Measurements from ENCODE around the gene KEL. TPM values are rescaled to one million over a fixed set of nuclear protein-coding genes. Genes with fewer than 3 reads are reported as not detected.

Gene KEL
- total RNA-seq, 1 donor from 2014 or later = not detected

DNA sequence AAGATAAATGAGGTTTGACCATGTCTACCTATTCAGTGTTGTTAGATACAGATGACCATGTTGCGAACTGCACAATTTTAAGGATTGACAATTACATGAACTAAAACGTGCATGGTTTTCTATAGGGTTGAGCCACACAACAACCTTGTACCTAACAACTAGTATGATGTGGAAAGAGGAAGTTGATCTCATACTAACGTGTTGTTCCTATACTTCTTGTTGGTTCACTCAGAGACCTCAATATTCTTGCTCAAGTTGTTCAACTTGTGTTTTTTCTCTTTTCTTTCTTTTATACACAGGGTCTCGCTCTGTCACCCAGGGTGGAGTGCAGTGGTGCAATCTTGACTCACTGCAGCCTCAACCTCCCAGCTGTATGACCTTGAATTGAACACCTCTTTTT lies 6.1 kb upstream of the KEL start:
- intact Hi-C loops (cut with DNase I) = no loop called here
- no peaks in the 10 kb centered on the region for H3K4me1 ChIP-seq
- H3K27ac ChIP-seq = no peak overlapping the region
- TF ChIP-seq, protein P1, sequence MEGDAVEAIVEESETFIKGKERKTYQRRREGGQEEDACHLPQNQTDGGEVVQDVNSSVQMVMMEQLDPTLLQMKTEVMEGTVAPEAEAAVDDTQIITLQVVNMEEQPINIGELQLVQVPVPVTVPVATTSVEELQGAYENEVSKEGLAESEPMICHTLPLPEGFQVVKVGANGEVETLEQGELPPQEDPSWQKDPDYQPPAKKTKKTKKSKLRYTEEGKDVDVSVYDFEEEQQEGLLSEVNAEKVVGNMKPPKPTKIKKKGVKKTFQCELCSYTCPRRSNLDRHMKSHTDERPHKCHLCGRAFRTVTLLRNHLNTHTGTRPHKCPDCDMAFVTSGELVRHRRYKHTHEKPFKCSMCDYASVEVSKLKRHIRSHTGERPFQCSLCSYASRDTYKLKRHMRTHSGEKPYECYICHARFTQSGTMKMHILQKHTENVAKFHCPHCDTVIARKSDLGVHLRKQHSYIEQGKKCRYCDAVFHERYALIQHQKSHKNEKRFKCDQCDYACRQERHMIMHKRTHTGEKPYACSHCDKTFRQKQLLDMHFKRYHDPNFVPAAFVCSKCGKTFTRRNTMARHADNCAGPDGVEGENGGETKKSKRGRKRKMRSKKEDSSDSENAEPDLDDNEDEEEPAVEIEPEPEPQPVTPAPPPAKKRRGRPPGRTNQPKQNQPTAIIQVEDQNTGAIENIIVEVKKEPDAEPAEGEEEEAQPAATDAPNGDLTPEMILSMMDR (IDR thresholded peaks at IDR 0.05) = no peak
- H3K27me3 ChIP-seq = no peaks in the 10 kb centered on the region
- H3K9me3 ChIP-seq = no peaks in the 10 kb centered on the region
- no peak overlapping the region for H3K4me3 ChIP-seq
- H3K36me3 ChIP-seq = no peaks in the 10 kb centered on the region
- DNase-seq (ENCODE audit: low spot score in 2 of 2) = no peak

- TF ChIP-seq, protein P1 (IDR thresholded peaks at IDR 0.05) = no peak
- no peak overlapping the region for H3K27ac ChIP-seq
- H3K36me3 ChIP-seq = no peaks in the 10 kb centered on the region
- no peaks in the 10 kb centered on the region for H3K4me1 ChIP-seq
- H3K4me3 ChIP-seq = no peak overlapping the region
- intact Hi-C loops (cut with DNase I) = no loop called here
- no peaks in the 10 kb centered on the region for H3K9me3 ChIP-seq
- DNase-seq (ENCODE audit: low spot score in 2 of 2) = no peak
- H3K27me3 ChIP-seq = no peaks in the 10 kb centered on the region
These were observed 2.5 kb upstream of the KEL start for GRCh38 chr7:142964502-142965246.

DNA sequence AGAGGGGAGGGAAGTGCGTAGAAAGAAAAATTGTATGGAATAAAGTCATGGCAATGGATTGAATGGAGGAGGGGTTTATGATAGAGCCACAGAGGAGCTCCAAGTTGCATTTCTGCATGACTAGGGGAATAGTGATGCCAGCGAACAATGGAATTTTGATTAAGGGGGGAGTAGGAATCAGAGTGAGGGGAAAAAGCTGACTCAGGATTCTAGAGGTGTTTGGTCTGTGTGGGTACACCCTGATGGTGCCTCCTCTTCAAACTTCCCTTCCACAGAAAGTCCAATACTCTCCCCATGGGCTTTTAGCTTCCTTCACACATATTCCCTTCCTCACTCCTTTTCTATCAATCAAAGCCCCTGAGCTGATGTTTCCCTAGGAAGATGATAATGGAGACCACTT lies 1.8 kb upstream of the KEL start:
- no peaks in the 10 kb centered on the region for H3K9me3 ChIP-seq
- no peak overlapping the region for H3K4me3 ChIP-seq
- no peaks in the 10 kb centered on the region for H3K4me1 ChIP-seq
- DNase-seq (ENCODE audit: low spot score in 2 of 2) = no peak
- H3K36me3 ChIP-seq = no peaks in the 10 kb centered on the region
- no peaks in the 10 kb centered on the region for H3K27me3 ChIP-seq
- TF ChIP-seq, protein P1 (IDR thresholded peaks at IDR 0.05) = no peak
- intact Hi-C loops (cut with DNase I) = no loop called here
- no peak overlapping the region for H3K27ac ChIP-seq

- TF ChIP-seq, protein P1 (IDR thresholded peaks at IDR 0.05) = no peak
- Histone ChIP-seq H3K36me3 (no peaks in the 10 kb centered on the region), H3K4me3 (no peak overlapping the region), H3K27ac (no peak overlapping the region), H3K9me3 (no peaks in the 10 kb centered on the region), H3K27me3 (no peaks in the 10 kb centered on the region), H3K4me1 (no peaks in the 10 kb centered on the region)
- DNase-seq (ENCODE audit: low spot score in 2 of 2) = no peak
- intact Hi-C loops (cut with DNase I) = no loop called here
These were observed 828 bp upstream of the KEL start for GRCh38 chr7:142962991-142963390.

- Histone ChIP-seq H3K4me1 (no peaks in the 10 kb centered on the region), H3K9me3 (no peaks in the 10 kb centered on the region), H3K4me3 (no peak overlapping the region), H3K36me3 (no peaks in the 10 kb centered on the region), H3K27me3 (no peaks in the 10 kb centered on the region), H3K27ac (no peak overlapping the region)
- intact Hi-C loops (cut with DNase I) = no loop called here
- TF ChIP-seq, protein P1 (IDR thresholded peaks at IDR 0.05) = no peak
- no peak for DNase-seq (ENCODE audit: low spot score in 2 of 2)
These were observed 579 bp downstream of the KEL start for GRCh38 chr7:142961595-142961972.

Measured in ascending aorta (tissue), 2 donors.